Tibial nerve (tissue), 4 donors: Measurements from ENCODE around the gene MPRIP. TPM values are rescaled to one million over a fixed set of nuclear protein-coding genes. Genes with fewer than 3 reads are reported as not detected.
"Not testable (repeated sequence)": the region's sequence is repeated elsewhere in the genome, so short reads cannot be mapped to it uniquely, and the experiment has no call there.

Experiments
- DNase-seq, 2 donors: peaks; one replicate each; pipeline ENCODE4 v3.0.0-alpha.2; 2019; ENCODE audit warnings: low spot score in 2 of 2
- H3K27ac ChIP-seq, 4 donors: fragments of 200-600 bp; sonication (generic) in 3 of 4; one replicate each; pipeline ENCODE4 v1.5.1; 2017 to 2019; ENCODE audit warnings: mild to moderate bottlenecking in 1 of 4
- H3K27me3 ChIP-seq, 2 donors: fragments of 200-600 bp; sonication (generic) in 1 of 2; one replicate each; pipeline versions ENCODE4 v1.5.1 to v1.6.0; 2017 to 2019
- H3K36me3 ChIP-seq, 3 donors: fragments of 200-600 bp; sonication (generic); one replicate each; pipeline ENCODE4 v1.5.1; 2018 to 2019
- H3K4me1 ChIP-seq, 4 donors: fragments of 200-600 bp; sonication (generic) in 3 of 4; one replicate each; pipeline ENCODE4 v1.5.1; 2017 to 2019
- H3K4me3 ChIP-seq, 4 donors: fragments of 200-600 bp; sonication (generic) in 3 of 4; one replicate each; pipeline ENCODE4 v1.5.1; 2017 to 2019; ENCODE audit warnings: mild to moderate bottlenecking in 1 of 4, moderate library complexity in 1 of 4
- H3K9me3 ChIP-seq, 4 donors: fragments of 200-600 bp; sonication (generic) in 3 of 4; one replicate each; pipeline ENCODE4 v1.5.1; 2017 to 2019
- CTCF ChIP-seq, 5 experiments: fragments of 200-600 bp in 3 of 5; fragments of 450-650 bp in 2 of 5; sonication (generic) in 3 of 5; IDR thresholded peaks; one replicate each; pipeline ENCODE4 v1.5.1; 2016 to 2019; ENCODE audit warnings: antibody characterized with exemption in 5 of 5, mild to moderate bottlenecking in 3 of 5, moderate library complexity in 2 of 5
- EP300 ChIP-seq, 2 donors: sonication (generic); formaldehyde crosslinking; IDR thresholded peaks; one replicate each; pipeline ENCODE4 v1.6.1; 2017; ENCODE audit warnings: antibody characterized with exemption in 2 of 2, mild to moderate bottlenecking in 1 of 2
- POLR2A ChIP-seq, 2 donors: fragments of 450-650 bp; IDR thresholded peaks; one replicate each; pipeline ENCODE4 v1.6.1; 2017; ENCODE audit warnings: antibody characterized with exemption in 2 of 2, mild to moderate bottlenecking in 2 of 2, moderate library complexity in 2 of 2
- WGBS, 2 donors: methylation state at CpG; one replicate each; pipeline ENCODE4 v1.1.5; 2018; 5-methylcytosine and 5-hydroxymethylcytosine counted together
- total RNA-seq, 4 donors: library from RNA; depleted of rRNA; stranded (reverse); fragments of >200 nt; gene quantifications; one replicate each; pipeline ENCODE4 v1.1.0, GENCODE V29; 2016

The MPRIP gene
- total RNA-seq, 4 donors from 2014 or later = 216 to 291 (median 265) TPM

- no peak for TF ChIP-seq POLR2A (IDR thresholded peaks at IDR 0.05)
- TF ChIP-seq CTCF (IDR thresholded peaks at IDR 0.05) = no peak
- TF ChIP-seq EP300 (IDR thresholded peaks at IDR 0.05) = no peak
- no peaks in the 10 kb centered on the region for H3K36me3 ChIP-seq
Observed at GRCh38 chr17:17004251-17004996, 37.8 kb upstream of the MPRIP start.

GRCh38 chr17:17004997-17005614, 37.2 kb upstream of the MPRIP start:
- H3K4me3 ChIP-seq, H3K9me3 ChIP-seq, H3K27me3 ChIP-seq, H3K36me3 ChIP-seq, DNase-seq, H3K27ac ChIP-seq: not testable (repeated sequence)
- WGBS, 2 donors = 69 to 74% methylated on average over 10 to 11 of the region's 14 CpGs
- peaks cover 0 to 12% (median 6%) of the 10 kb centered on the region in 4 donors for H3K4me1 ChIP-seq

More at GRCh38 chr17:17004251-17004996, 37.8 kb upstream of the MPRIP start:
- no peak overlapping the region for H3K27ac ChIP-seq
- peaks cover 0 to 9% (median 3%) of the 10 kb centered on the region in 4 donors for H3K4me1 ChIP-seq
- 77 to 83% methylated on average over 19 of the region's 19 CpGs for WGBS, 2 donors
- H3K9me3 ChIP-seq = no peaks in the 10 kb centered on the region
- DNase-seq = no peak
- H3K4me3 ChIP-seq = no peak overlapping the region
- H3K27me3 ChIP-seq = no peaks in the 10 kb centered on the region

GRCh38 chr17:17007891-17008290, 34.4 kb upstream of the MPRIP start:
- not testable (repeated sequence) for H3K36me3 ChIP-seq, H3K27ac ChIP-seq, H3K4me1 ChIP-seq, H3K4me3 ChIP-seq, H3K27me3 ChIP-seq, H3K9me3 ChIP-seq, DNase-seq
- WGBS, 2 donors = 93 to 95% methylated on average over 4 of the region's 6 CpGs

- not testable (repeated sequence) for H3K4me3 ChIP-seq, H3K4me1 ChIP-seq, H3K27ac ChIP-seq, DNase-seq, H3K9me3 ChIP-seq, H3K27me3 ChIP-seq, H3K36me3 ChIP-seq
- 87 to 90% methylated on average over 10 of the region's 10 CpGs for WGBS, 2 donors
Observed at GRCh38 chr17:17008621-17009397, 33.4 kb upstream of the MPRIP start.

- not testable (repeated sequence) for H3K36me3 ChIP-seq, H3K4me3 ChIP-seq, DNase-seq, H3K9me3 ChIP-seq, H3K27me3 ChIP-seq, H3K4me1 ChIP-seq
- WGBS, 2 donors = 33 to 63% methylated on average over 1 of the region's 4 CpGs
- peak overlapping the region in 1 of 4 donors; percentile 27 for H3K27ac ChIP-seq
- peak in 1 of 5 experiments; percentile 13 for TF ChIP-seq CTCF (IDR thresholded peaks at IDR 0.05)
Observed at GRCh38 chr17:17009972-17010371, 32.3 kb upstream of the MPRIP start.

GRCh38 chr17:17010545-17011034, 31.7 kb upstream of the MPRIP start:
- H3K36me3 ChIP-seq, H3K27ac ChIP-seq, H3K4me1 ChIP-seq, H3K9me3 ChIP-seq, DNase-seq, H3K4me3 ChIP-seq, H3K27me3 ChIP-seq: not testable (repeated sequence)
- no CpG with 5 or more reads among the region's 12 CpGs for WGBS, 2 donors

- not testable (repeated sequence) for H3K9me3 ChIP-seq, H3K4me1 ChIP-seq, H3K4me3 ChIP-seq, H3K36me3 ChIP-seq, H3K27ac ChIP-seq, H3K27me3 ChIP-seq
- WGBS, 2 donors = 48% methylated on average over 5 of the region's 12 CpGs; no CpG with 5 or more reads in 1 of the 2 donors
- DNase-seq = peak in 1 of 2 donors; percentile 60
Observed at GRCh38 chr17:17011043-17011907, 31.0 kb upstream of the MPRIP start.

GRCh38 chr17:17013828-17014747, 28.2 kb upstream of the MPRIP start:
- peak overlapping the region in 1 of 4 donors; percentile 28 for H3K27ac ChIP-seq
- WGBS, 2 donors = 81 to 85% methylated on average over 9 of the region's 14 CpGs
- H3K36me3 ChIP-seq, H3K27me3 ChIP-seq, H3K4me1 ChIP-seq, H3K4me3 ChIP-seq, H3K9me3 ChIP-seq, DNase-seq: not testable (repeated sequence)

GRCh38 chr17:17014748-17015124, 27.5 kb upstream of the MPRIP start:
- H3K36me3 ChIP-seq, H3K9me3 ChIP-seq, H3K27me3 ChIP-seq, DNase-seq, H3K4me3 ChIP-seq, H3K27ac ChIP-seq, H3K4me1 ChIP-seq: not testable (repeated sequence)
- 86 to 93% methylated on average over 8 to 9 of the region's 9 CpGs for WGBS, 2 donors
